HEK293T (cell line): ENCODE measurements around the gene APOB.
"Not testable (repeated sequence)": the region's sequence is repeated elsewhere in the genome, so short reads cannot be mapped to it uniquely, and the experiment has no call there.

ENCODE experiments used
- CTCF ChIA-PET: fragments of 350-600 bp; formaldehyde crosslinking; extraction: SDS; loops from one replicate; lab custom pipeline; 2021; ENCODE audit warnings: antibody characterized with exemption, inconsistent platforms; lab: Yijun Ruan, JAX
- POLR2A ChIA-PET: fragments of 350-600 bp; formaldehyde crosslinking; extraction: SDS; loops from one replicate; lab custom pipeline; 2020; ENCODE audit warnings: antibody characterized with exemption, inconsistent platforms; lab: Yijun Ruan, JAX
- DNase-seq: peaks from one replicate; pipeline ENCODE4 v3.0.0; 2012; ENCODE audit warnings: mixed read lengths; ENCODE audit errors: extremely low spot score
- ARNT ChIP-seq: fragments of 450-650 bp; IDR thresholded peaks from 2 replicates; pipeline ENCODE4 v1.6.1; 2017; ENCODE audit warnings: mild to moderate bottlenecking
- BHLHE40 ChIP-seq: fragments of 450-650 bp; IDR thresholded peaks from 2 replicates; pipeline ENCODE4 v1.6.1; 2016; ENCODE audit warnings: mild to moderate bottlenecking, moderate library complexity, borderline replicate concordance
- CTBP1 ChIP-seq: fragments of 450-650 bp; IDR thresholded peaks from 2 replicates; pipeline ENCODE4 v1.6.1; 2016; ENCODE audit warnings: borderline replicate concordance
- ELF4 ChIP-seq: fragments of 450-650 bp; IDR thresholded peaks from 2 replicates; pipeline ENCODE4 v1.6.1; 2017; ENCODE audit warnings: antibody characterized with exemption
- FOXA1 ChIP-seq: fragments of 450-650 bp; IDR thresholded peaks from 2 replicates; pipeline ENCODE4 v1.6.1; 2016; ENCODE audit warnings: mild to moderate bottlenecking
- FOXK2 ChIP-seq: fragments of 450-650 bp; IDR thresholded peaks from 2 replicates; pipeline ENCODE4 v1.6.1; 2016; ENCODE audit warnings: mild to moderate bottlenecking
- FOXM1 ChIP-seq: fragments of 450-650 bp; IDR thresholded peaks from 2 replicates; pipeline ENCODE4 v1.6.1; 2017; ENCODE audit warnings: mild to moderate bottlenecking, borderline replicate concordance
- HDGF ChIP-seq: fragments of 450-650 bp; IDR thresholded peaks from 2 replicates; pipeline ENCODE4 v1.6.1; 2017; ENCODE audit warnings: antibody characterized with exemption, borderline replicate concordance
- L3MBTL2 ChIP-seq: fragments of 450-650 bp; conservative IDR thresholded peaks from 2 replicates; pipeline ENCODE4 v1.6.1; 2016; ENCODE audit warnings: mild to moderate bottlenecking
- LEF1 ChIP-seq: fragments of 450-650 bp; IDR thresholded peaks from 2 replicates; pipeline ENCODE4 v1.6.1; 2017; ENCODE audit warnings: mild to moderate bottlenecking, borderline replicate concordance
- NFRKB ChIP-seq: fragments of 450-650 bp; IDR thresholded peaks from 2 replicates; pipeline ENCODE4 v1.6.1; 2016; ENCODE audit warnings: mild to moderate bottlenecking, moderate library complexity
- SP1 ChIP-seq: fragments of 450-650 bp; IDR thresholded peaks from 2 replicates; pipeline ENCODE4 v1.6.1; 2017
- SUZ12 ChIP-seq: fragments of 450-650 bp; IDR thresholded peaks from 2 replicates; pipeline ENCODE4 v1.6.1; 2016; ENCODE audit warnings: mild to moderate bottlenecking
- TARDBP ChIP-seq: fragments of 450-650 bp; IDR thresholded peaks from 2 replicates; pipeline ENCODE4 v1.6.1; 2016
- ZNF384 ChIP-seq: fragments of 450-650 bp; IDR thresholded peaks from 2 replicates; pipeline ENCODE4 v1.6.1; 2016
- TF ChIP-seq, protein P1 (sequence below): fragments of 450-650 bp; IDR thresholded peaks from 2 replicates; pipeline ENCODE4 v1.6.1; 2016

The APOB gene

GRCh38 chr2:21029519-21029918 lies 14.4 kb downstream of the APOB start:
- ChIA-PET CTCF (no interaction called here), POLR2A (no interaction called here)
- DNase-seq, result no peak
- TF ChIP-seq BHLHE40, result no peak

GRCh38 chr2:21028951-21029350 lies 14.9 kb downstream of the APOB start:
- POLR2A ChIA-PET, CTCF ChIA-PET, DNase-seq: not testable (repeated sequence)

DNA sequence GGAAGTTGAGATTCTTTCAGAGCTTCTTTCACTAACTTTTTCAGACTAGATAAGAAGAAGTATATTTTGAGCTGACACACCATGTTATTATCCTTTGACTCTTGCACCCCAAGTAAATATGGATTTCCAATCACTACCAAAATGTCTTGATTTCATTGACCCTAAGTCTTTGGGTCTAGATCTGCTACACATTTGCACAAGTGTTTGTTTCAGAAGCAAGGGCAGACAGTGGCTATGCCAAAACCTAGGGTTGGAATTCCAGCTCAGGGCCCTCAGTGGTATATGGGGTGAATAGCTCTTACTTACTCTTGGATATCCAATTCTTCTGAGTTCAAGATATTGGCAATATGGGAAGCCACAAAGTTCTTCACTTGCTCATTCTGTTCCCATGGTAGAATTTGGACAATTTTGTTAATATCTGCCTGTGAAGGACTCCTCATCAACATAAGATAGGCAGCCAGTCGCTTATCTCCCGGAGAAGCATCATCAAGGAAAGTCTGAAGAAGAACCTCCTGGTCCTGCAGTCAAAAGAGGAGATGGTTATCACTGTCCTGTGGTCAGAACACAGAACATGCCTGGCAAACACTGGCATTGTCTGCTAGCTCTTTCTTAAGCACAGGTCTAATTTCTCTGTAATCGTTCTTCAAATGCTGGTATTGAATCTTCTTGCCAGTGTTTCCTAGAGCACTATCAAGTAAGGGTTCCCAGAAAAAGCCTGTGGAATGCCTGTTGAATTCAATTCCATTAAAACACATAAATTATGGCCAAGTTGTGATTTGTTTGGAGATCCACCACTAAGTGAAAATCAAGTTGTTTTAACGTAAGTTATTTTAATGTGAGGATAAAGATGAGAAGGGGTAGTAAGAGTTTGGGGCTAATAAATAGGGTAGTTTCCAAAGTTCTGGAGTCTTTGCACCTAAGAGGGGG lies 15.6 kb downstream of the APOB start:
- DNase-seq, result no peak
- no peak for TF ChIP-seq FOXM1
- no peak for TF ChIP-seq ELF4
- TF ChIP-seq HDGF, result no peak
- TF ChIP-seq SUZ12, result no peak
- TF ChIP-seq SP1, result no peak
- TF ChIP-seq, protein P1, sequence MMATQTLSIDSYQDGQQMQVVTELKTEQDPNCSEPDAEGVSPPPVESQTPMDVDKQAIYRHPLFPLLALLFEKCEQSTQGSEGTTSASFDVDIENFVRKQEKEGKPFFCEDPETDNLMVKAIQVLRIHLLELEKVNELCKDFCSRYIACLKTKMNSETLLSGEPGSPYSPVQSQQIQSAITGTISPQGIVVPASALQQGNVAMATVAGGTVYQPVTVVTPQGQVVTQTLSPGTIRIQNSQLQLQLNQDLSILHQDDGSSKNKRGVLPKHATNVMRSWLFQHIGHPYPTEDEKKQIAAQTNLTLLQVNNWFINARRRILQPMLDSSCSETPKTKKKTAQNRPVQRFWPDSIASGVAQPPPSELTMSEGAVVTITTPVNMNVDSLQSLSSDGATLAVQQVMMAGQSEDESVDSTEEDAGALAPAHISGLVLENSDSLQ, result no peak
- TF ChIP-seq FOXA1, result no peak
- no peak for TF ChIP-seq ARNT
- TF ChIP-seq ZNF384, result no peak
- no peak for TF ChIP-seq LEF1
- no peak for TF ChIP-seq CTBP1
- TF ChIP-seq BHLHE40, result no peak
- no peak for TF ChIP-seq TARDBP
- TF ChIP-seq FOXK2, result no peak
- TF ChIP-seq L3MBTL2, result no peak
- no peak for TF ChIP-seq NFRKB
- CTCF ChIA-PET, result interaction anchor here (4.1 kb wide), 1 partner anchor 367 kb away, joined by 19 read pairs; no protein-coding TSS in a partner anchor
- POLR2A ChIA-PET, result no interaction called here

DNA sequence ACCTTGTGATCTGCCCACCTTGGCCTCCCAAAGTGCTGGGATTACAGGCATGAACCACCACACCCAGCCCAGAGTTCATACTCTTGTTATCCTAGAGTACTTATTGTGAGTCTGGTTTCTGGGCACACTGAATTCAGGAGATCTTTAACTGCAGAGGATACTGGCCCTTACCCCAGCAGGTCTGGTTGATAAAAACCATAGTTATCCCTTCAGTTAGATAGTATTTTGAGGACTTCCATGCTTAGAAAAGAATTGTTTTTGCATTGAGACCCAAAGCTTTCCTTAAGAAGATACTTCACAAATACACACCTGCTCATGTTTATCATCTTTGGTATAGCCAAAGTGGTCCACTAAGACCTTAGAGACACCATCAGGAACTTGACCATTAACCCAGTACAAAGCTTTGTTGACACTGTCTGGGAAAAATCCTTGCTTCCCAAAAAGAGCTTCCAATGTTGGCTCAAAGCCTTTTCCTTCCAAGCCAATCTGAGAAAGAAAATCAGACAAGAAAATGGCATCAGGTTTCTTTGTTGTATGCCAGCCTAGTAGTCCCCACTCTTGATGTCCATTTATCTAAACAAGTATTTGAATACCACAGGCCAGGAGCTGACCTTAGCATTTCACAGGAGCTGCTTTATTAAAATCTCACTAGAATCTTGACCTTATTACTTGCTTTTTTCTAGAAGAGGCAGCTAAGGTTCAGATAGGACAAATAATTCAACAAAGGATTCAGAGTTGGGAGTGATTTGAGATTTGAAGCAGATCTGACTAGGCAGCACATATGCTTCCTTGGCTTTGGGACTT lies 17.2 kb downstream of the APOB start:
- POLR2A ChIA-PET, result no interaction called here
- CTCF ChIA-PET, result interaction anchor here (0.6 to 4.1 kb wide), 2 partner anchors 365 to 863 kb away, joined by 4 to 19 read pairs; no protein-coding TSS in a partner anchor
- TF ChIP-seq BHLHE40 (no peak), SP1 (no peak), ELF4 (no peak), FOXA1 (no peak), HDGF (no peak), ARNT (no peak), TARDBP (no peak), CTBP1 (no peak), NFRKB (no peak), FOXK2 (no peak), FOXM1 (no peak), L3MBTL2 (no peak)
- TF ChIP-seq, protein P1, result no peak
- DNase-seq, result no peak

DNA sequence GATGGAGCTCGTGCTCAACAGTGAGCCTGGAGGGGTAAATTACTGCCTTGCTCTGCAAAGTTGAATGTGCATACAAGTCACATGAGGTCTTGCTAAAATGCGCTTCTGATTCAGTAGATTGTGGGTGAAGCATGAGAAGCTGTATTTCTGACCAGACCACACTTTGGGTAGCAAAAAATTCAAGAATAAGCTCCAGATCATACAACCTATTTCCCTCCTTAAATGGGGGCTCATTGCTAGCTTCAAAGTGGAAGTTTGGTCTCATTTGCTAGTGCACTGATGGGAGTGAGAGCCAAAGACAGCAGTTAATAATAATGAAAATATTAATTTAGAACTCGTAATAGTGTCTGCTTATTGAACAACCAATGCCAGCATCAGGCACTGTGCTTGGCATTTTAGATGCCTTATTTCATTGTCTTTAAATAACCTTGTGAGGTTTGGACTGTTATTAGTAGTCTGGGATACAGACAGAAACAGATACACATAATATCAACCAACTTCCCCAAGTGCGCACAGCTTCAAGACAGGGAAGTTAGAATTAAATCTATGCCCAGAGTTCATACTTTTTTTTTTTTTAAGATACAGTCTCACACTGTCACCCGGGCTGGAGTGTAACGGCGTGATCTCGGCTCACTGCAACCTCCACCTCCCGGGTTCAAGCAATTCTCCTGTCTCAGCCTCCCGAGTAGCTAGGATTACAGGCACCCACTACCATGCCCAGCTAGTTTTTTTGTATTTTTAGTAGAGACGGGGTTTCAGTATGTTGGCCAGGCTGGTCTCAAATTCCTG lies 18.0 kb downstream of the APOB start:
- TF ChIP-seq LEF1 (no peak), SP1 (no peak), ELF4 (no peak), FOXM1 (no peak), FOXK2 (no peak), TARDBP (no peak), ARNT (no peak), NFRKB (no peak), SUZ12 (no peak), ZNF384 (no peak), BHLHE40 (no peak), CTBP1 (no peak)
- TF ChIP-seq, protein P1, result no peak
- POLR2A ChIA-PET, result no interaction called here
- CTCF ChIA-PET, result interaction anchor here (4.1 kb wide), 1 partner anchor 364 kb away, joined by 19 read pairs; no protein-coding TSS in a partner anchor
- no peak for DNase-seq
